ENCODE data around the gene CNTN4. TPM values are rescaled to one million over a fixed set of nuclear protein-coding genes. Genes with fewer than 3 reads are reported as not detected.

Gene CNTN4
- total RNA-seq, 1 experiment from 2014 or later = 0.12 TPM

DNA sequence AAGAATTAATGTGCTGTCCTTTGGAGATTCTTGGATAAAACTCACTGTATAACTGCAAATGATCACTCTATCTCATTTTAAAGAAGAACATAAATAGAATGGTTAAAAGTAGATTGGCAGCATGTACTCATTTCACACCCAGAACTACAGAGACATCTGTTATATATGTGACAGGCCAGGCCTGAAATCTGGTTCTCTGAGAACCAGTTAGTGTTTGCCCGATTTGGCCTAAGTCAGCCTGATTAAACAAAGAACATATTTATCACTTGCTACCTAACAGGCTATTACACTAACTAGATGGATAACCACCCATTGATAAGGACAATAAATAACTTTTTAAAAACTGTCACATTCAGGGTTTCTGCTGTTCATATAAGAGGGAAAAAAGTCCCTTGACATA lies 460.1 kb downstream of the CNTN4 start:
- Mint-ChIP-seq H3K4me3 (ENCODE audit: unreplicated experiment) (no peak overlapping the region), H3K27me3 (ENCODE audit: insufficient read depth, unreplicated experiment) (peaks cover 61% of the 10 kb centered on the region), H3K36me3 (ENCODE audit: insufficient read depth, unreplicated experiment) (no peaks in the 10 kb centered on the region), H3K4me1 (ENCODE audit: insufficient read depth, unreplicated experiment) (no peaks in the 10 kb centered on the region), H3K27ac (ENCODE audit: low read depth, unreplicated experiment) (no peak overlapping the region), H3K9me3 (ENCODE audit: unreplicated experiment) (no peaks in the 10 kb centered on the region)
- ChIA-PET POLR2A (no interaction called here), CTCF (interaction anchor here (0.7 kb wide), 1 partner anchor 1063 kb away, joined by 3 read pairs; no protein-coding TSS in a partner anchor)
- TF ChIP-seq, protein P1, sequence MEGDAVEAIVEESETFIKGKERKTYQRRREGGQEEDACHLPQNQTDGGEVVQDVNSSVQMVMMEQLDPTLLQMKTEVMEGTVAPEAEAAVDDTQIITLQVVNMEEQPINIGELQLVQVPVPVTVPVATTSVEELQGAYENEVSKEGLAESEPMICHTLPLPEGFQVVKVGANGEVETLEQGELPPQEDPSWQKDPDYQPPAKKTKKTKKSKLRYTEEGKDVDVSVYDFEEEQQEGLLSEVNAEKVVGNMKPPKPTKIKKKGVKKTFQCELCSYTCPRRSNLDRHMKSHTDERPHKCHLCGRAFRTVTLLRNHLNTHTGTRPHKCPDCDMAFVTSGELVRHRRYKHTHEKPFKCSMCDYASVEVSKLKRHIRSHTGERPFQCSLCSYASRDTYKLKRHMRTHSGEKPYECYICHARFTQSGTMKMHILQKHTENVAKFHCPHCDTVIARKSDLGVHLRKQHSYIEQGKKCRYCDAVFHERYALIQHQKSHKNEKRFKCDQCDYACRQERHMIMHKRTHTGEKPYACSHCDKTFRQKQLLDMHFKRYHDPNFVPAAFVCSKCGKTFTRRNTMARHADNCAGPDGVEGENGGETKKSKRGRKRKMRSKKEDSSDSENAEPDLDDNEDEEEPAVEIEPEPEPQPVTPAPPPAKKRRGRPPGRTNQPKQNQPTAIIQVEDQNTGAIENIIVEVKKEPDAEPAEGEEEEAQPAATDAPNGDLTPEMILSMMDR (IDR thresholded peaks at IDR 0.05; ENCODE audit: unreplicated experiment) = no peak
- intact Hi-C loops (cut with micrococcal nuclease) = no loop called here
- BruUV-seq (replicated peaks) = no TSS peak
- no peak for DNase-seq (ENCODE audit: unreplicated experiment)

DNA sequence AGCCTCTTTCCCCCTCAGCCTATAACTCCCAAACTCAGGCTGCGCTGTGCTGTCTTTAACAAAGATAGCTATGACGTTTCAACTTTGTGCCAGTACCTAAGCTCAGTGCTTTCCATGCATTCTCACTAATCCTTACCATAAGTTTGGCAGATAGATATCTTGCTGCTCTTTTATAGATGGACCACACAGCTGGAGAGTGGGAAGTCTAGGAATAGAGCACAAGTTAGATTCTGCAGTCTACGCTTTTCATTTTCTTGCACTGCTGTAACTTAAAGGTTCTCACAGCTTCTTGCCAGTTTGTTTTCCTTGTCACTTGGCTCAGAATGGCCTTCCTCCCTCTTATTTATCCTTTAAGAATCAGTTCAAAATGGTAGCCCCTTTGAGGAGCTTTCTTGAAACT lies 468.8 kb downstream of the CNTN4 start:
- no peak overlapping the region for H3K4me3 Mint-ChIP-seq (ENCODE audit: unreplicated experiment)
- no peak overlapping the region for H3K27ac Mint-ChIP-seq (ENCODE audit: low read depth, unreplicated experiment)
- DNase-seq (ENCODE audit: unreplicated experiment) = no peak
- peaks cover 48% of the 10 kb centered on the region for H3K27me3 Mint-ChIP-seq (ENCODE audit: insufficient read depth, unreplicated experiment)
- POLR2A ChIA-PET = interaction anchor here (0.6 to 0.7 kb wide), 2 partner anchors 89 to 213 kb away, joined by 3 to 4 read pairs; no protein-coding TSS in a partner anchor
- CTCF ChIA-PET = no interaction called here
- H3K36me3 Mint-ChIP-seq (ENCODE audit: insufficient read depth, unreplicated experiment) = no peaks in the 10 kb centered on the region
- no peaks in the 10 kb centered on the region for H3K9me3 Mint-ChIP-seq (ENCODE audit: unreplicated experiment)
- TF ChIP-seq, protein P1 (IDR thresholded peaks at IDR 0.05; ENCODE audit: unreplicated experiment) = no peak
- no TSS peak for BruUV-seq (replicated peaks)
- intact Hi-C loops (cut with micrococcal nuclease) = no loop called here
- no peaks in the 10 kb centered on the region for H3K4me1 Mint-ChIP-seq (ENCODE audit: insufficient read depth, unreplicated experiment)

DNA sequence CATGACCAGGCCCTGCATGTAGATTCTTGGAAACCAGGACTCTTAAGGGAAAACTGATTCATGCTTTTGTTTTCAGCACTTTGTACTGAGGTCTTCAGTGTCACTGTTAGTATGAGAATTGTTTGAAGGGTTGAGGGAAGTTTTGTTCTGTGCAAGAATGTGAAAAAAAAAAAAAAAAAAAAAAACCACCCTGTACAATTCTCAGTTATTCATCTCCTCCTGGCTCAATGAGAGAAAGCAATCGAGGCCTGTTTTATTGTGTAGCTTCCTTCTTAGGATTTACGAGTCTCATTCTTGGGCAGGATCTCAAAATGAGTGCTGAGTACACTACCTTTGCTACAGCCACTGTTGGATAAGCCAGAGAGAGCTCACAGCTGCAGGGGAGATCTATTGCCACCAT lies 469.5 kb downstream of the CNTN4 start:
- Mint-ChIP-seq H3K27me3 (ENCODE audit: insufficient read depth, unreplicated experiment) (peaks cover 41% of the 10 kb centered on the region), H3K4me3 (ENCODE audit: unreplicated experiment) (no peak overlapping the region), H3K27ac (ENCODE audit: low read depth, unreplicated experiment) (no peak overlapping the region), H3K4me1 (ENCODE audit: insufficient read depth, unreplicated experiment) (no peaks in the 10 kb centered on the region), H3K9me3 (ENCODE audit: unreplicated experiment) (no peaks in the 10 kb centered on the region), H3K36me3 (ENCODE audit: insufficient read depth, unreplicated experiment) (no peaks in the 10 kb centered on the region)
- no peak for DNase-seq (ENCODE audit: unreplicated experiment)
- CTCF ChIA-PET = interaction anchor here (0.5 to 0.6 kb wide), 3 partner anchors 8 to 1994 kb away, joined by 3 to 5 read pairs (median 3); no protein-coding TSS in a partner anchor
- intact Hi-C loops (cut with micrococcal nuclease) = no loop called here
- TF ChIP-seq, protein P1 (IDR thresholded peaks at IDR 0.05; ENCODE audit: unreplicated experiment) = no peak
- POLR2A ChIA-PET = interaction anchor here (0.5 to 0.7 kb wide), 2 partner anchors 27 to 213 kb away, joined by 3 to 4 read pairs; no protein-coding TSS in a partner anchor
- BruUV-seq (replicated peaks) = no TSS peak

DNA sequence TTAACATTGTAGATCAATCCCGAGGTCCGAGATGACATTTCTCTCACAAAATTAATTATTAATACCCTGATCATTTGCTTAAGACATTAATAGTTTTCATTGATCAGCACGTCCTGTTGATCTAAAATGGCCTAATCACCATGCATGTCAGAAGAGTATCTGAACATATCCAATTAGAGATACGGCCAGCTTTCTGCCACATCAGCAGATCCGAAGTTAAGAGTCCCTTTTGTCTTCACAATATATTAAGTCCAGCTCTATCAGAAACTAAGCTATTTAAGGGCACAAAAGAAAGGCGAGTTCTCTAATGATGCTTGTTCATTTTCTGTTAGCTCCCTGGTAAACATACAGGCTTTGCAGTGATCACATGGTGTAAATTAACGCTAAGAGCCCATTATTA lies 470.3 kb downstream of the CNTN4 start:
- H3K36me3 Mint-ChIP-seq (ENCODE audit: insufficient read depth, unreplicated experiment) = no peaks in the 10 kb centered on the region
- ChIA-PET CTCF (interaction anchor here (0.5 to 0.6 kb wide), 3 partner anchors 24 to 1993 kb away, joined by 3 read pairs; no protein-coding TSS in a partner anchor), POLR2A (interaction anchor here (0.5 kb wide), 1 partner anchor 28 kb away, joined by 3 read pairs; no protein-coding TSS in a partner anchor)
- no peaks in the 10 kb centered on the region for H3K4me1 Mint-ChIP-seq (ENCODE audit: insufficient read depth, unreplicated experiment)
- H3K4me3 Mint-ChIP-seq (ENCODE audit: unreplicated experiment) = no peak overlapping the region
- no peaks in the 10 kb centered on the region for H3K9me3 Mint-ChIP-seq (ENCODE audit: unreplicated experiment)
- peaks cover 33% of the 10 kb centered on the region for H3K27me3 Mint-ChIP-seq (ENCODE audit: insufficient read depth, unreplicated experiment)
- intact Hi-C loops (cut with micrococcal nuclease) = no loop called here
- TF ChIP-seq, protein P1 (IDR thresholded peaks at IDR 0.05; ENCODE audit: unreplicated experiment) = no peak
- H3K27ac Mint-ChIP-seq (ENCODE audit: low read depth, unreplicated experiment) = no peak overlapping the region
- DNase-seq (ENCODE audit: unreplicated experiment) = no peak
- BruUV-seq (replicated peaks) = no TSS peak
